Stomach (tissue), 4 donors: ENCODE data around the gene NEDD4L.

Source experiments
- CTCF ChIP-seq, 7 experiments: fragments of 450-650 bp in 4 of 7; fragments of 200-600 bp in 3 of 7; sonication (generic) in 3 of 7; IDR thresholded peaks; one replicate each; pipeline ENCODE4 v1.5.1; 2016 to 2019; ENCODE audit warnings: antibody characterized with exemption in 7 of 7, control low read depth in 2 of 7, mild to moderate bottlenecking in 1 of 7
- POLR2A ChIP-seq, 4 donors: fragments of 450-650 bp; IDR thresholded peaks; one replicate each; pipeline ENCODE4 v1.6.1; 2016; ENCODE audit warnings: antibody characterized with exemption in 4 of 4, control low read depth in 2 of 4, mild to moderate bottlenecking in 1 of 4, moderate library complexity in 1 of 4
- POLR2AphosphoS5 ChIP-seq, 3 donors: sonication (generic); formaldehyde crosslinking; IDR thresholded peaks; one replicate each; pipeline ENCODE4 v1.6.1; 2016; ENCODE audit warnings: antibody characterized with exemption in 3 of 3

GRCh38 chr18:58143386-58143785 lies 99.4 kb downstream of the NEDD4L start:
- peak in 1 of 3 donors; percentile 31 for TF ChIP-seq POLR2AphosphoS5 (IDR thresholded peaks at IDR 0.05)
- no peak for TF ChIP-seq CTCF (IDR thresholded peaks at IDR 0.05)
- TF ChIP-seq POLR2A (IDR thresholded peaks at IDR 0.05) = no peak
